ENCODE measurements around the gene CEP350. TPM values are rescaled to one million over a fixed set of nuclear protein-coding genes. Genes with fewer than 3 reads are reported as not detected.
A peak's percentile ranks its signal among the peaks of the same experiment; 100 is the strongest.

The CEP350 gene
- total RNA-seq, 1 experiment from 2014 or later = 17.1 TPM

DNA sequence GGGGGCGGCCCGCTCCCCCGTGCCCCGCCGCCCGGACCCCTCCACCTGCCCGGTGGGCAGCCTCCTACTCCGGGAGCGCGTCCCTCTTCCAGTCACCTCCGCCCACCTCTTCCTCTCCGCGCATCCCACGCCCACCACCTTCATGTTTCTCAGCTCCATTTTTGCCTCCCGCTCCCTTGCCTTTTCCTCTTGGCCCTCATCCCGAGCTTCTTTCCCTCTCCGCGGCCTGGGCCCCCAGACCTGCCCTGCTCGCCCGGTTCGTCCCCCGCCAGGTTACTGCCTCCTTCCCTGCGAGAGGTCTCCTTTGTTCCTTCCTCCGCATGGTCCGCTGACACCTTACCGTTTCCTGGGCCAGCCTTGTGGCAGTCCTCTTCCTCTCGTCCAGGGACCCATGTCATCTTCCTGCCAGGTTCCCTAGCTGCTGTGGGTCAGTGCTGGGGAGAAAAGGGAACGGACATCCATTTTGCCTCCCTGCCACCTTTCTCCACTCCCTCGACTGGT, 200.6 kb downstream of the CEP350 start:
- H3K9me3 ChIP-seq (ENCODE audit: low read length) = no peaks in the 10 kb centered on the region
- ATAC-seq (no peak), DNase-seq (no peak)
- peak overlapping the region; percentile 99 for H3K27ac ChIP-seq (ENCODE audit: low read length)
- H3K9me2 ChIP-seq (replicated peaks; ENCODE audit: low read length) = no peaks in the 10 kb centered on the region
- peaks cover 46% of the 10 kb centered on the region for H4K20me1 ChIP-seq (ENCODE audit: low read length)
- CTCF ChIA-PET = no interaction called here
- POLR2A ChIA-PET (ENCODE audit: unreplicated experiment) = interaction anchor here (0.7 to 1.0 kb wide), 2 partner anchors 32 to 35 kb away, joined by 6 to 14 read pairs; no protein-coding TSS in a partner anchor
- H2AFZ ChIP-seq (ENCODE audit: low read length) = no peak overlapping the region
- H3K36me3 ChIP-seq (ENCODE audit: low read depth, low read length) = peaks cover 21% of the 10 kb centered on the region
- H3K27me3 ChIP-seq (ENCODE audit: low read length) = no peaks in the 10 kb centered on the region
- no peaks in the 10 kb centered on the region for H3F3A ChIP-seq (ENCODE audit: low read length, unreplicated experiment)
- intact Hi-C loops (cut with micrococcal nuclease) = loop anchor here (5.0 kb wide), 2 partner anchors 203 to 273 kb away; partner anchors contain the start of genes CEP350 and TOR1AIP1
- TF ChIP-seq EZH2 (IDR thresholded peaks at IDR 0.05; ENCODE audit: low read length, unreplicated experiment) (no peak), EZH2phosphoT487 (IDR thresholded peaks at IDR 0.05; ENCODE audit: borderline replicate concordance, low read length) (no peak)
- TF ChIP-seq, protein P1, sequence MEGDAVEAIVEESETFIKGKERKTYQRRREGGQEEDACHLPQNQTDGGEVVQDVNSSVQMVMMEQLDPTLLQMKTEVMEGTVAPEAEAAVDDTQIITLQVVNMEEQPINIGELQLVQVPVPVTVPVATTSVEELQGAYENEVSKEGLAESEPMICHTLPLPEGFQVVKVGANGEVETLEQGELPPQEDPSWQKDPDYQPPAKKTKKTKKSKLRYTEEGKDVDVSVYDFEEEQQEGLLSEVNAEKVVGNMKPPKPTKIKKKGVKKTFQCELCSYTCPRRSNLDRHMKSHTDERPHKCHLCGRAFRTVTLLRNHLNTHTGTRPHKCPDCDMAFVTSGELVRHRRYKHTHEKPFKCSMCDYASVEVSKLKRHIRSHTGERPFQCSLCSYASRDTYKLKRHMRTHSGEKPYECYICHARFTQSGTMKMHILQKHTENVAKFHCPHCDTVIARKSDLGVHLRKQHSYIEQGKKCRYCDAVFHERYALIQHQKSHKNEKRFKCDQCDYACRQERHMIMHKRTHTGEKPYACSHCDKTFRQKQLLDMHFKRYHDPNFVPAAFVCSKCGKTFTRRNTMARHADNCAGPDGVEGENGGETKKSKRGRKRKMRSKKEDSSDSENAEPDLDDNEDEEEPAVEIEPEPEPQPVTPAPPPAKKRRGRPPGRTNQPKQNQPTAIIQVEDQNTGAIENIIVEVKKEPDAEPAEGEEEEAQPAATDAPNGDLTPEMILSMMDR (conservative IDR thresholded peaks at IDR 0.05; ENCODE audit: low read depth, low read length) = no peak
- H3K4me1 ChIP-seq (ENCODE audit: insufficient read depth, low read length) = peaks cover 65% of the 10 kb centered on the region
- H3K9ac ChIP-seq (ENCODE audit: low read length) = peak overlapping the region; percentile 93
- BruUV-seq (replicated peaks) = no TSS peak
- peaks cover 61% of the 10 kb centered on the region for H3K79me2 ChIP-seq (ENCODE audit: low read length)
- H3K4me2 ChIP-seq (ENCODE audit: low read length) = peak overlapping the region; percentile 87
- H3K4me3 ChIP-seq (ENCODE audit: low read length) = peak overlapping the region; percentile 99

DNA sequence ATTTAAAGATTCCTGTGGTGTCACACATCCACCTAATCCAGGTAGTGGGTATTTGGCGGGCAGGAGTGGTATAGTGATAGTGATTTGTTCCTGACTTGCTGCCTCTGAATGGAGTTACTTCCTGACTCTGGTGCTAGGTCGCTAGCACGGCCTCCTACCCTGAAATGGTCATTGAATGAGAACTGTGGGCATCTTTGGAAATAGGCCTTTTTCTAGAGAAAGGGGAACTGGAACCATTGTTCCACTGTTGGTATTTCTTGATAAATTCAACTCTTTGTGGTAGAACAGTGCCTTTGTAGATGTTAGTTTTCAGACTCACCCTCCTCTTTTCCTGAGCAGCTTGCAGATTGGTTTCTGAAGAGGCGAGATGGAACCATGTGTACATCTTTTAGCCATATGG, 201.6 kb downstream of the CEP350 start:
- intact Hi-C loops (cut with micrococcal nuclease) = loop anchor here (5.0 kb wide), 2 partner anchors 204 to 274 kb away; partner anchors contain the start of genes CEP350 and TOR1AIP1
- no TSS peak for BruUV-seq (replicated peaks)
- Histone ChIP-seq H3K9ac (ENCODE audit: low read length) (peak overlapping the region; percentile 93), H3K27me3 (ENCODE audit: low read length) (no peaks in the 10 kb centered on the region), H3K79me2 (ENCODE audit: low read length) (peaks cover 70% of the 10 kb centered on the region), H3K9me2 (replicated peaks; ENCODE audit: low read length) (no peaks in the 10 kb centered on the region), H3F3A (ENCODE audit: low read length, unreplicated experiment) (no peaks in the 10 kb centered on the region), H4K20me1 (ENCODE audit: low read length) (peaks cover 54% of the 10 kb centered on the region), H3K4me1 (ENCODE audit: insufficient read depth, low read length) (peaks cover 57% of the 10 kb centered on the region), H3K4me2 (ENCODE audit: low read length) (peak overlapping the region; percentile 87), H3K27ac (ENCODE audit: low read length) (peak overlapping the region; percentile 99), H3K9me3 (ENCODE audit: low read length) (no peaks in the 10 kb centered on the region), H2AFZ (ENCODE audit: low read length) (no peak overlapping the region), H3K36me3 (ENCODE audit: low read depth, low read length) (peaks cover 27% of the 10 kb centered on the region), H3K4me3 (ENCODE audit: low read length) (peak overlapping the region; percentile 99)
- CTCF ChIA-PET = interaction anchor here (0.5 kb wide), 1 partner anchor 61 kb away, joined by 3 read pairs; no protein-coding TSS in a partner anchor
- ATAC-seq (no peak), DNase-seq (no peak)
- TF ChIP-seq EZH2phosphoT487 (IDR thresholded peaks at IDR 0.05; ENCODE audit: borderline replicate concordance, low read length) = no peak
- POLR2A ChIA-PET (ENCODE audit: unreplicated experiment) = no interaction called here

DNA sequence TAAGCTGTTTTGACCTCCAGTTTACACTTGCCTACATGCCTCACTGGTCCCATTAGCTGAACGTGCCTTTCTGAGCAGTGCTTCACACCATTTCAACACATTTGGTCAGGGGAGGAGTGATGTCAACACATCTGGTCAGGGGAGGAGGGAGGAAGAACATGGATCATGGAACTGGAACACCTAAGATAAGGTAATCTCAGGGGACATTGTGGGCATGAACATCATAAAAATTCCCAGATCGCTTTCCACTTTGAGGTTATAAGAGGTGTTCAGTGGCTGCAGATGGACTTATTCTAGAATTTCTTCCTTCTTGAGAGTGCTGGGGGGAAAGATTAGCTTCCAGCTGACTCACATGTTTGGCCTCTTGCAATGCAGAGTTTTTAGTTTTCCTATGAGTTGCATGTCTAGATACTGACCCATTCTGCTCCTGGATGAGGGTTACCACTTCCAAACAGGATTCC, 202.1 kb downstream of the CEP350 start:
- Histone ChIP-seq H3K4me3 (ENCODE audit: low read length) (peak overlapping the region; percentile 99), H3K9ac (ENCODE audit: low read length) (peak overlapping the region; percentile 93), H3K36me3 (ENCODE audit: low read depth, low read length) (peaks cover 30% of the 10 kb centered on the region), H3K9me3 (ENCODE audit: low read length) (no peaks in the 10 kb centered on the region), H3K79me2 (ENCODE audit: low read length) (peaks cover 75% of the 10 kb centered on the region), H3K4me2 (ENCODE audit: low read length) (peak overlapping the region; percentile 87), H3F3A (ENCODE audit: low read length, unreplicated experiment) (no peaks in the 10 kb centered on the region), H3K4me1 (ENCODE audit: insufficient read depth, low read length) (peaks cover 54% of the 10 kb centered on the region), H3K27ac (ENCODE audit: low read length) (peak overlapping the region; percentile 99), H2AFZ (ENCODE audit: low read length) (no peak overlapping the region), H3K27me3 (ENCODE audit: low read length) (no peaks in the 10 kb centered on the region), H4K20me1 (ENCODE audit: low read length) (peaks cover 58% of the 10 kb centered on the region), H3K9me2 (replicated peaks; ENCODE audit: low read length) (no peaks in the 10 kb centered on the region)
- TF ChIP-seq, protein P1 (conservative IDR thresholded peaks at IDR 0.05; ENCODE audit: low read depth, low read length) = no peak
- no peak for TF ChIP-seq EZH2 (IDR thresholded peaks at IDR 0.05; ENCODE audit: low read length, unreplicated experiment)
- peak; percentile 4; the same call in 1 of the 2 replicates for ATAC-seq
- BruUV-seq (replicated peaks) = no TSS peak
- ChIA-PET CTCF (interaction anchor here (0.5 kb wide), 1 partner anchor 62 kb away, joined by 3 read pairs; no protein-coding TSS in a partner anchor), POLR2A (ENCODE audit: unreplicated experiment) (no interaction called here)
- peak; percentile 52 for DNase-seq
- intact Hi-C loops (cut with micrococcal nuclease) = loop anchor here (1.0 to 5.0 kb wide), 6 partner anchors 30 to 274 kb away; partner anchors contain the start of genes CEP350 and TOR1AIP1

Data from PC-3 (cell line).